HEK293T (cell line): ENCODE results near the gene CDCP2.

Experiments
- ARNT ChIP-seq: fragments of 450-650 bp; IDR thresholded peaks from 2 replicates; pipeline ENCODE4 v1.6.1; 2017; ENCODE audit warnings: mild to moderate bottlenecking
- BHLHE40 ChIP-seq: fragments of 450-650 bp; IDR thresholded peaks from 2 replicates; pipeline ENCODE4 v1.6.1; 2016; ENCODE audit warnings: mild to moderate bottlenecking, moderate library complexity, borderline replicate concordance
- ELF4 ChIP-seq: fragments of 450-650 bp; IDR thresholded peaks from 2 replicates; pipeline ENCODE4 v1.6.1; 2017; ENCODE audit warnings: antibody characterized with exemption
- FOXK2 ChIP-seq: fragments of 450-650 bp; IDR thresholded peaks from 2 replicates; pipeline ENCODE4 v1.6.1; 2016; ENCODE audit warnings: mild to moderate bottlenecking
- FOXM1 ChIP-seq: fragments of 450-650 bp; IDR thresholded peaks from 2 replicates; pipeline ENCODE4 v1.6.1; 2017; ENCODE audit warnings: mild to moderate bottlenecking, borderline replicate concordance
- NFRKB ChIP-seq: fragments of 450-650 bp; IDR thresholded peaks from 2 replicates; pipeline ENCODE4 v1.6.1; 2016; ENCODE audit warnings: mild to moderate bottlenecking, moderate library complexity
- SP1 ChIP-seq: fragments of 450-650 bp; IDR thresholded peaks from 2 replicates; pipeline ENCODE4 v1.6.1; 2017
- ZNF384 ChIP-seq: fragments of 450-650 bp; IDR thresholded peaks from 2 replicates; pipeline ENCODE4 v1.6.1; 2016
- TF ChIP-seq, protein P1 (sequence below): fragments of 450-650 bp; IDR thresholded peaks from 2 replicates; pipeline ENCODE4 v1.6.1; 2016

DNA sequence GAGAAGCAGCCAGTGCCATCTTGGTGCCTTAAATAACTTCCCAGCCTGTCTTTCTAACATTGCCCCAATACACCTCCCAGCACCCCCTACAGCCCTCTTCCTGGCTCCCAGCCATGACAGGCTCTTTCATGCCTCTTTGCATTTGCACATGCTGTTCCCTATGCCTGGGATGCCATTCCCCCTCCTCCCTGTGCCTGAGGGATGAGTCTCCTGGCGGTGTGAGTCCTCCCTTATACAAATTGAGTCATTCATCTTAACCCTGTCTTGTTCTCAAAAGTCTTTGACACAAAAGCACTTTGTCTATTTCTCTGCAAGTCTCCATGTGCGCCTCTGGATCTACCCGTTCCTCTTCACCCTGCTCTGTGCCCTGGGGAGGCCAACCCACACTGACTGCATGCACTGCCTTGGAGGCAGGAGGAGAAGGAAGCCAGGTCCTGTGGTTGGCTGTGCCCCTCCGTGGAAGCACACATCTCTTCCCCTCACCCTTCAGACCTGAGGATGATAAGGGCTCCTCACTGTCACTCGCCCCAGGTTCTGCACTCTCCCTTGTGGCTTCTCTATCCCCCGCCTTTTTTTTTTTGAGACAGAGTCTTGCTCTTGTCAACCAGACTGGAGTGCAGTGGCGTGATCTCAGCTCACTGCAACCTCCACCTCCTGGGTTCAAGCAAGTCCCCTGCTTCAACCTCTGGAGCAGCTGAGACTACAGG is 25.1 kb downstream of the CDCP2 start:
- TF ChIP-seq SP1 (no peak), FOXM1 (no peak), ZNF384 (no peak), FOXK2 (no peak), BHLHE40 (no peak), NFRKB (no peak), ELF4 (no peak), ARNT (no peak)
- TF ChIP-seq, protein P1, sequence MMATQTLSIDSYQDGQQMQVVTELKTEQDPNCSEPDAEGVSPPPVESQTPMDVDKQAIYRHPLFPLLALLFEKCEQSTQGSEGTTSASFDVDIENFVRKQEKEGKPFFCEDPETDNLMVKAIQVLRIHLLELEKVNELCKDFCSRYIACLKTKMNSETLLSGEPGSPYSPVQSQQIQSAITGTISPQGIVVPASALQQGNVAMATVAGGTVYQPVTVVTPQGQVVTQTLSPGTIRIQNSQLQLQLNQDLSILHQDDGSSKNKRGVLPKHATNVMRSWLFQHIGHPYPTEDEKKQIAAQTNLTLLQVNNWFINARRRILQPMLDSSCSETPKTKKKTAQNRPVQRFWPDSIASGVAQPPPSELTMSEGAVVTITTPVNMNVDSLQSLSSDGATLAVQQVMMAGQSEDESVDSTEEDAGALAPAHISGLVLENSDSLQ, result no peak
